K562 (cell line): ENCODE data around the gene PRUNE1. TPM values are rescaled to one million over a fixed set of nuclear protein-coding genes. Genes with fewer than 3 reads are reported as not detected.

Experiments used
- ATF7 ChIP-seq: fragments of 450-650 bp; IDR thresholded peaks from 2 replicates; pipeline ENCODE4 v1.7.1; 2014; ENCODE audit warnings: mild to moderate bottlenecking, moderate library complexity
- BHLHE40 ChIP-seq: IDR thresholded peaks from 2 replicates; pipeline ENCODE4 v1.6.1; 2011; ENCODE audit warnings: low read length, improper control_type of control experiment
- FOXK2 ChIP-seq, 2 experiments: fragments of 450-650 bp; IDR thresholded peaks in 1 of 2; conservative IDR thresholded peaks in 1 of 2; 2 replicates each; pipeline ENCODE4 v1.6.1; 2016; ENCODE audit warnings: low read depth in 2 of 2, mild to moderate bottlenecking in 1 of 2
- MYC ChIP-seq, 2 experiments: fragments of 250-450 bp in 1 of 2; sonication (Bioruptor Pico) in 1 of 2; IDR thresholded peaks; 2 replicates each; pipeline versions ENCODE4 v1.5.1 to v1.6.1; 2012 to 2021; ENCODE audit warnings: low read depth in 2 of 2, borderline replicate concordance in 1 of 2, improper control_type of control experiment in 1 of 2, low read length in 1 of 2, mild to moderate bottlenecking in 1 of 2, moderate library complexity in 1 of 2
- SNRNP70 ChIP-seq: fragments of 200-400 bp; formaldehyde crosslinking; optimal IDR thresholded peaks from 2 replicates; pipeline ENCODE3; 2017; ENCODE audit warnings: low read depth, low read length
- ZNF133 ChIP-seq: fragments of 250-450 bp; sonication (Bioruptor Pico); IDR thresholded peaks from 2 replicates; pipeline ENCODE4 v1.4.0; 2020; ENCODE audit warnings: mild to moderate bottlenecking
- ZNF354B ChIP-seq: fragments of 250-450 bp; sonication (Bioruptor Pico); IDR thresholded peaks from 2 replicates; pipeline ENCODE4 v1.4.0; 2020
- ZNF695 ChIP-seq: fragments of 450-650 bp; formaldehyde crosslinking; IDR thresholded peaks from 2 replicates; pipeline ENCODE4 v1.4.0; 2020; ENCODE audit warnings: mild to moderate bottlenecking, moderate library complexity
- polyA plus RNA-seq, 8 experiments: library from polyadenylated mRNA; depleted of rRNA in 4 of 8; stranded (reverse) in 5 of 8; unstranded in 3 of 8; fragments of >200 nt; fragmentation: Nextera tagmentation in 2 of 8; fragmentation: Illumina TruSeq in 1 of 8; extraction: Ambion mirVana in 2 of 8; extraction: Trizol in 1 of 8; gene quantifications; 2 replicates each; pipeline versions ENCODE4 v1.2.1 to v1.2.3, GENCODE V29; 2011 to 2014; ENCODE audit warnings: inconsistent platforms in 1 of 8, missing spikeins in 1 of 8
- total RNA-seq, 7 experiments: library from RNA; depleted of rRNA in 6 of 7; stranded (reverse); fragments of >200 nt in 6 of 7; fragmentation: Illumina TruSeq in 2 of 7; extraction: Trizol in 2 of 7; gene quantifications; 2 replicates each; pipeline versions ENCODE4 v1.2.1 to v1.2.3, GENCODE V29; 2011 to 2021; ENCODE audit warnings: low replicate concordance in 1 of 7
- TF ChIP-seq, protein P1 (sequence below): sonication (generic); formaldehyde crosslinking; IDR thresholded peaks from 2 replicates; pipeline ENCODE4 v1.8.1; 2023; ENCODE audit warnings: mild to moderate bottlenecking, missing genetic modification reagents
- TF ChIP-seq, protein P2 (sequence below), 3 experiments: IDR thresholded peaks in 2 of 3; conservative IDR thresholded peaks in 1 of 3; 2 replicates each; pipeline ENCODE4 v1.5.1; 2011 to 2012; ENCODE audit warnings: low read length in 3 of 3, mild to moderate bottlenecking in 3 of 3, control low read depth in 2 of 3, improper control_type of control experiment in 1 of 3, inconsistent platforms in 1 of 3, low read depth in 1 of 3, mixed read lengths in 1 of 3, moderate library complexity in 1 of 3; ENCODE audit not compliant: insufficient read depth in 2 of 3
- TF ChIP-seq, protein P3 (sequence below): sonication (generic); formaldehyde crosslinking; IDR thresholded peaks from 2 replicates; pipeline ENCODE4 v1.8.0; 2022; ENCODE audit warnings: missing genetic modification reagents, mild to moderate bottlenecking, borderline replicate concordance

PRUNE1 gene
- total and polyA plus RNA-seq, 9 of the 15 experiments (the other 6 are each of a cell fraction or from before 2014, with no cell fraction given): 16.7 to 48.3 (median 26.2) TPM

DNA sequence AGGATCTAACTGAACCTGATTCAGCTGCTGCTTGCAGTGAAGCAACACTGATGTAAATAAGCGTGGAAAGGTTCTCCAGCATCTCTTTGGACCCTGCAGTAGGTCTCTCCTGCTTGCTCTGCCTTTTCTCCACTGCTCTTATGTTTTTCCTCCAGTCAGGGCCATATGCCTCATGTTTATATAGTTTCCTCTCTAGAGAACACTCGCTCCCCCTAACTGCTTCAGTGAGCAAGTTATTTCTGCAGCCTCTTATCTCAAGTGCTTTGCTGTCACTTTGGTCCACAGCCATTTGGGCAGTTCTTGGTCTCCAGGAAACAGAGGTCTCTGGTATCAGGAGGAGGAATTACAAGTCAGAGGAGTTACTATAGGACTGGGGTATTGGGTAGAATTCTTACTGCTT lies 5.3 kb downstream of the PRUNE1 start (continued):
- TF ChIP-seq, protein P1, sequence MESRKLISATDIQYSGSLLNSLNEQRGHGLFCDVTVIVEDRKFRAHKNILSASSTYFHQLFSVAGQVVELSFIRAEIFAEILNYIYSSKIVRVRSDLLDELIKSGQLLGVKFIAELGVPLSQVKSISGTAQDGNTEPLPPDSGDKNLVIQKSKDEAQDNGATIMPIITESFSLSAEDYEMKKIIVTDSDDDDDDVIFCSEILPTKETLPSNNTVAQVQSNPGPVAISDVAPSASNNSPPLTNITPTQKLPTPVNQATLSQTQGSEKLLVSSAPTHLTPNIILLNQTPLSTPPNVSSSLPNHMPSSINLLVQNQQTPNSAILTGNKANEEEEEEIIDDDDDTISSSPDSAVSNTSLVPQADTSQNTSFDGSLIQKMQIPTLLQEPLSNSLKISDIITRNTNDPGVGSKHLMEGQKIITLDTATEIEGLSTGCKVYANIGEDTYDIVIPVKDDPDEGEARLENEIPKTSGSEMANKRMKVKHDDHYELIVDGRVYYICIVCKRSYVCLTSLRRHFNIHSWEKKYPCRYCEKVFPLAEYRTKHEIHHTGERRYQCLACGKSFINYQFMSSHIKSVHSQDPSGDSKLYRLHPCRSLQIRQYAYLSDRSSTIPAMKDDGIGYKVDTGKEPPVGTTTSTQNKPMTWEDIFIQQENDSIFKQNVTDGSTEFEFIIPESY (CRISPR knock-in tag): no peak
- no peak for TF ChIP-seq ZNF695 (CRISPR knock-in tag)
- TF ChIP-seq, protein P2, sequence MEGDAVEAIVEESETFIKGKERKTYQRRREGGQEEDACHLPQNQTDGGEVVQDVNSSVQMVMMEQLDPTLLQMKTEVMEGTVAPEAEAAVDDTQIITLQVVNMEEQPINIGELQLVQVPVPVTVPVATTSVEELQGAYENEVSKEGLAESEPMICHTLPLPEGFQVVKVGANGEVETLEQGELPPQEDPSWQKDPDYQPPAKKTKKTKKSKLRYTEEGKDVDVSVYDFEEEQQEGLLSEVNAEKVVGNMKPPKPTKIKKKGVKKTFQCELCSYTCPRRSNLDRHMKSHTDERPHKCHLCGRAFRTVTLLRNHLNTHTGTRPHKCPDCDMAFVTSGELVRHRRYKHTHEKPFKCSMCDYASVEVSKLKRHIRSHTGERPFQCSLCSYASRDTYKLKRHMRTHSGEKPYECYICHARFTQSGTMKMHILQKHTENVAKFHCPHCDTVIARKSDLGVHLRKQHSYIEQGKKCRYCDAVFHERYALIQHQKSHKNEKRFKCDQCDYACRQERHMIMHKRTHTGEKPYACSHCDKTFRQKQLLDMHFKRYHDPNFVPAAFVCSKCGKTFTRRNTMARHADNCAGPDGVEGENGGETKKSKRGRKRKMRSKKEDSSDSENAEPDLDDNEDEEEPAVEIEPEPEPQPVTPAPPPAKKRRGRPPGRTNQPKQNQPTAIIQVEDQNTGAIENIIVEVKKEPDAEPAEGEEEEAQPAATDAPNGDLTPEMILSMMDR (IDR thresholded peaks at IDR 0.05 in 2 of 3, conservative IDR thresholded peaks at IDR 0.05 in 1 of 3; ENCODE audit: insufficient read depth in 2 of 3, low read depth in 1 of 3, low read length in 3 of 3): peak in 2 of 3 experiments; percentile 26 to 51; a peak in 4 of 6 replicates
- no peak for TF ChIP-seq ZNF354B (CRISPR knock-in tag)
- no peak for TF ChIP-seq BHLHE40
- TF ChIP-seq FOXK2 (conservative IDR thresholded peaks at IDR 0.05 in 1 of 2, IDR thresholded peaks at IDR 0.05 in 1 of 2; ENCODE audit: low read depth in 2 of 2): peak; percentile 92 to 95
- no peak for TF ChIP-seq SNRNP70
- TF ChIP-seq, protein P3, sequence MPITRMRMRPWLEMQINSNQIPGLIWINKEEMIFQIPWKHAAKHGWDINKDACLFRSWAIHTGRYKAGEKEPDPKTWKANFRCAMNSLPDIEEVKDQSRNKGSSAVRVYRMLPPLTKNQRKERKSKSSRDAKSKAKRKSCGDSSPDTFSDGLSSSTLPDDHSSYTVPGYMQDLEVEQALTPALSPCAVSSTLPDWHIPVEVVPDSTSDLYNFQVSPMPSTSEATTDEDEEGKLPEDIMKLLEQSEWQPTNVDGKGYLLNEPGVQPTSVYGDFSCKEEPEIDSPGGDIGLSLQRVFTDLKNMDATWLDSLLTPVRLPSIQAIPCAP (CRISPR knock-in tag): no peak
- TF ChIP-seq MYC (IDR thresholded peaks at IDR 0.05; ENCODE audit: low read depth, low read length): peak; percentile 61; the same call in 1 of the 2 replicates
- TF ChIP-seq MYC (CRISPR knock-in tag; IDR thresholded peaks at IDR 0.05; ENCODE audit: borderline replicate concordance, low read depth): no peak
- no peak for TF ChIP-seq ZNF133
- peak; percentile 43; the same call in 1 of the 2 replicates for TF ChIP-seq ATF7
